HepG2 (cell line): ENCODE results near the gene MAST1. TPM values are rescaled to one million over a fixed set of nuclear protein-coding genes. Genes with fewer than 3 reads are reported as not detected.

Experiments
- CC2D1A ChIP-seq: sonication (generic); formaldehyde crosslinking; IDR thresholded peaks from 2 replicates; pipeline ENCODE4 v1.8.1; 2023; ENCODE audit warnings: mild to moderate bottlenecking, missing genetic modification reagents
- CREM ChIP-seq, 2 experiments: sonication (generic) in 1 of 2; formaldehyde crosslinking in 1 of 2; IDR thresholded peaks; 2 replicates each; pipeline versions ENCODE4 v1.4.0 to v1.6.1; 2016 to 2020; ENCODE audit warnings: antibody characterized with exemption in 1 of 2, mild to moderate bottlenecking in 1 of 2, missing genetic modification reagents in 1 of 2
- FOXA3 ChIP-seq: IDR thresholded peaks from 2 replicates; pipeline ENCODE4 v1.6.1; 2016; ENCODE audit warnings: missing genetic modification reagents, missing compliant biosample characterization
- MATR3 ChIP-seq: sonication (generic); formaldehyde crosslinking; IDR thresholded peaks from 2 replicates; pipeline ENCODE4 v1.4.0; 2020; ENCODE audit warnings: missing genetic modification reagents
- MIER2 ChIP-seq: IDR thresholded peaks from 2 replicates; pipeline ENCODE4 v1.6.1; 2016; ENCODE audit warnings: missing biosample characterization, missing genetic modification reagents
- ZKSCAN1 ChIP-seq: fragments of 150-350 bp; IDR thresholded peaks from 2 replicates; pipeline ENCODE4 v1.6.1; 2014; ENCODE audit warnings: low read length
- ZNF10 ChIP-seq: sonication (generic); formaldehyde crosslinking; IDR thresholded peaks from 2 replicates; pipeline ENCODE4 v1.4.0; 2020; ENCODE audit warnings: mild to moderate bottlenecking, low read depth, missing genetic modification reagents, borderline replicate concordance
- ZNF12 ChIP-seq: sonication (generic); formaldehyde crosslinking; IDR thresholded peaks from 2 replicates; pipeline ENCODE4 v1.5.0; 2020; ENCODE audit warnings: missing genetic modification reagents
- ZNF121 ChIP-seq: sonication (generic); formaldehyde crosslinking; IDR thresholded peaks from 2 replicates; pipeline ENCODE4 v1.5.0; 2020; ENCODE audit warnings: mild to moderate bottlenecking, missing genetic modification reagents
- ZNF124 ChIP-seq: sonication (generic); formaldehyde crosslinking; IDR thresholded peaks from 2 replicates; pipeline ENCODE4 v1.4.0; 2020; ENCODE audit warnings: missing genetic modification reagents
- ZNF138 ChIP-seq: sonication (generic); formaldehyde crosslinking; IDR thresholded peaks from 2 replicates; pipeline ENCODE4 v1.5.0; 2020; ENCODE audit warnings: mild to moderate bottlenecking, low read depth, missing genetic modification reagents
- ZNF788 ChIP-seq: sonication (generic); formaldehyde crosslinking; IDR thresholded peaks from 2 replicates; pipeline ENCODE4 v1.5.0; 2020; ENCODE audit warnings: mild to moderate bottlenecking, missing genetic modification reagents, borderline replicate concordance
- ZNF891 ChIP-seq: sonication (generic); formaldehyde crosslinking; IDR thresholded peaks from 2 replicates; pipeline ENCODE4 v1.5.0; 2020; ENCODE audit warnings: mild to moderate bottlenecking, missing genetic modification reagents
- ZSCAN20 ChIP-seq: sonication (generic); formaldehyde crosslinking; IDR thresholded peaks from 2 replicates; pipeline ENCODE4 v1.4.0; 2020; ENCODE audit warnings: missing genetic modification reagents, mild to moderate bottlenecking, borderline replicate concordance
- polyA plus RNA-seq, 8 experiments: library from polyadenylated mRNA; depleted of rRNA in 3 of 8; stranded (reverse) in 7 of 8; unstranded in 1 of 8; fragments of >200 nt; fragmentation: Illumina TruSeq in 4 of 8; extraction: Trizol in 4 of 8; gene quantifications; 2 replicates each; pipeline versions ENCODE4 v1.2.1 to v1.2.3, GENCODE V29; 2011 to 2016; ENCODE audit warnings: low read depth in 4 of 8, missing spikeins in 1 of 8, mixed read lengths in 1 of 8; ENCODE audit not compliant: insufficient read depth in 1 of 8
- total RNA-seq, 5 experiments: library from RNA; depleted of rRNA; stranded (reverse); fragments of >200 nt; fragmentation: Illumina TruSeq; extraction: Trizol; gene quantifications; 2 replicates each; pipeline ENCODE4 v1.2.3, GENCODE V29; 2016; ENCODE audit warnings: low read depth in 1 of 5
- TF ChIP-seq, protein P1 (sequence below): sonication (generic); formaldehyde crosslinking; IDR thresholded peaks from 2 replicates; pipeline ENCODE4 v1.8.1; 2023; ENCODE audit warnings: mild to moderate bottlenecking, inconsistent platforms, moderate library complexity, missing genetic modification reagents, borderline replicate concordance
- TF ChIP-seq, protein P2 (sequence below): fragments of 450-650 bp; IDR thresholded peaks from 2 replicates; pipeline ENCODE4 v1.6.1; 2017
- TF ChIP-seq, protein P3 (sequence below): IDR thresholded peaks from 2 replicates; pipeline ENCODE4 v1.6.1; 2012; ENCODE audit warnings: low read length, improper control_type of control experiment
- TF ChIP-seq, protein P4 (sequence below), 2 experiments: sonication (generic) in 1 of 2; formaldehyde crosslinking in 1 of 2; IDR thresholded peaks; 2 replicates each; pipeline versions ENCODE4 v1.4.0 to v1.6.1; 2016 to 2020; ENCODE audit warnings: borderline replicate concordance in 1 of 2, low read depth in 1 of 2, mild to moderate bottlenecking in 1 of 2, missing genetic modification reagents in 1 of 2

The MAST1 gene
- total and polyA plus RNA-seq, 2 of the 13 experiments (the other 11 are each of a cell fraction or from before 2014, with no cell fraction given) = 0.73 to 4.7 TPM

DNA sequence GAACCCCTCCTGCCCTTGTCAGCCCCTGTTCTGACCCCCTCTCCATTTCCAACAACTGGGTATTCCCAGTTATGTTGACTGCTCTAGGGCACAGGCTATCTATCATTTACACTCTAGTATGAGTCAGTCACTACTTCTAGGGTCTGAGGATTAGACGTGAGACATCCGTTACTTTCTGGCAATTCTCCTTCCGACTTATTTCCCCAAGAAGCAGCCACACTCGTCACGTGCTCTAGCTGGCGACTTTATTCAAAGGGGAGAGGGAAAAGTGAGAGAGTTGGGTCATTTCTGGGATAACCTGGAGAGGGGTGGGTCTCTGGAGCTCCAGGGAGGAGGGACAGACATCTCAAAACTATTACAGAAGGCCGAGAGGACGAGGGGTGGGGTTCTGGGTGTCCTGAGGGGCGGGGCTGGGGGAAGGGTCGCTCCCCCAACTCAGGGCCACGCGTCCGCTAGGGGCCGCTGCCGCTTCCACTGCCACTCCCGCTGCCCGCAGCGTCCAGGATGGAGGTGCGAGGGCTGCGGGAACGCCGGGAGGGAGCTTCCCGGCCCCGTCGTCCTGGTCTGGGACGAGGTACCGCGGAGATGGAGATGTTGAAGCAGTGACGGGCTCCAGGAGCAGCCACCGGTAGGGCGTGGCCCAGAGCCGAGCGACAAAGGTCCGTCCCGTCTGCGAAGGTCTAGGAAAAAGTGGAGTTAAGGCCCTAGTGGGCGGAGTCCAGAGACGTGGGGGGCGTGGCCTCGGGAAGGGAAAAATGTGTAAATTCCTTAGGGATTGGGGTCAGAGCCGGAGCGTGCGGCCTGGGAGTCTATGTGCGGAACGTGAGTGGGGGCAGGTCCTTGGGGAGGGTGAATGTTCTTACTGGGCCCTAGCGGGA lies 12.8 kb upstream of the MAST1 start (continued):
- TF ChIP-seq, protein P1, sequence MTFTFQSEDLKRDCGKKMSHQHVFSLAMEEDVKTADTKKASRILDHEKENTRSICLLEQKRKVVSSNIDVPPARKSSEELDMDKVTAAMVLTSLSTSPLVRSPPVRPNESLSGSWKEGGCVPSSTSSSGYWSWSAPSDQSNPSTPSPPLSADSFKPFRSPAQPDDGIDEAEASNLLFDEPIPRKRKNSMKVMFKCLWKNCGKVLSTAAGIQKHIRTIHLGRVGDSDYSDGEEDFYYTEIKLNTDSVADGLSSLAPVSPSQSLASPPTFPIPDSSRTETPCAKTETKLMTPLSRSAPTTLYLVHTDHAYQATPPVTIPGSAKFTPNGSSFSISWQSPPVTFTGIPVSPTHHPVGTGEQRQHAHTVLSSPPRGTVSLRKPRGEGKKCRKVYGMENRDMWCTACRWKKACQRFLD = 0 out of 2 replicates have a peak, but pooled peaks have one; percentile 31
- TF ChIP-seq MATR3 (CRISPR knock-in tag) (no peak), ZNF12 (CRISPR knock-in tag) (no peak), ZNF788 (CRISPR knock-in tag) (no peak), CREM (IDR thresholded peaks at IDR 0.05) (no peak), CREM (CRISPR knock-in tag; IDR thresholded peaks at IDR 0.05) (no peak), MIER2 (CRISPR knock-in tag) (0 out of 2 replicates have a peak, but pooled peaks have one; percentile 20), FOXA3 (CRISPR knock-in tag) (0 out of 2 replicates have a peak, but pooled peaks have one; percentile 20), ZNF121 (no peak), ZKSCAN1 (no peak), ZSCAN20 (no peak), ZNF10 (no peak), ZNF124 (CRISPR knock-in tag) (no peak), ZNF891 (no peak), ZNF138 (CRISPR knock-in tag) (no peak), CC2D1A (CRISPR knock-in tag) (no peak)
- TF ChIP-seq, protein P2, sequence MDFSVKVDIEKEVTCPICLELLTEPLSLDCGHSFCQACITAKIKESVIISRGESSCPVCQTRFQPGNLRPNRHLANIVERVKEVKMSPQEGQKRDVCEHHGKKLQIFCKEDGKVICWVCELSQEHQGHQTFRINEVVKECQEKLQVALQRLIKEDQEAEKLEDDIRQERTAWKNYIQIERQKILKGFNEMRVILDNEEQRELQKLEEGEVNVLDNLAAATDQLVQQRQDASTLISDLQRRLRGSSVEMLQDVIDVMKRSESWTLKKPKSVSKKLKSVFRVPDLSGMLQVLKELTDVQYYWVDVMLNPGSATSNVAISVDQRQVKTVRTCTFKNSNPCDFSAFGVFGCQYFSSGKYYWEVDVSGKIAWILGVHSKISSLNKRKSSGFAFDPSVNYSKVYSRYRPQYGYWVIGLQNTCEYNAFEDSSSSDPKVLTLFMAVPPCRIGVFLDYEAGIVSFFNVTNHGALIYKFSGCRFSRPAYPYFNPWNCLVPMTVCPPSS = no peak
- TF ChIP-seq, protein P3, sequence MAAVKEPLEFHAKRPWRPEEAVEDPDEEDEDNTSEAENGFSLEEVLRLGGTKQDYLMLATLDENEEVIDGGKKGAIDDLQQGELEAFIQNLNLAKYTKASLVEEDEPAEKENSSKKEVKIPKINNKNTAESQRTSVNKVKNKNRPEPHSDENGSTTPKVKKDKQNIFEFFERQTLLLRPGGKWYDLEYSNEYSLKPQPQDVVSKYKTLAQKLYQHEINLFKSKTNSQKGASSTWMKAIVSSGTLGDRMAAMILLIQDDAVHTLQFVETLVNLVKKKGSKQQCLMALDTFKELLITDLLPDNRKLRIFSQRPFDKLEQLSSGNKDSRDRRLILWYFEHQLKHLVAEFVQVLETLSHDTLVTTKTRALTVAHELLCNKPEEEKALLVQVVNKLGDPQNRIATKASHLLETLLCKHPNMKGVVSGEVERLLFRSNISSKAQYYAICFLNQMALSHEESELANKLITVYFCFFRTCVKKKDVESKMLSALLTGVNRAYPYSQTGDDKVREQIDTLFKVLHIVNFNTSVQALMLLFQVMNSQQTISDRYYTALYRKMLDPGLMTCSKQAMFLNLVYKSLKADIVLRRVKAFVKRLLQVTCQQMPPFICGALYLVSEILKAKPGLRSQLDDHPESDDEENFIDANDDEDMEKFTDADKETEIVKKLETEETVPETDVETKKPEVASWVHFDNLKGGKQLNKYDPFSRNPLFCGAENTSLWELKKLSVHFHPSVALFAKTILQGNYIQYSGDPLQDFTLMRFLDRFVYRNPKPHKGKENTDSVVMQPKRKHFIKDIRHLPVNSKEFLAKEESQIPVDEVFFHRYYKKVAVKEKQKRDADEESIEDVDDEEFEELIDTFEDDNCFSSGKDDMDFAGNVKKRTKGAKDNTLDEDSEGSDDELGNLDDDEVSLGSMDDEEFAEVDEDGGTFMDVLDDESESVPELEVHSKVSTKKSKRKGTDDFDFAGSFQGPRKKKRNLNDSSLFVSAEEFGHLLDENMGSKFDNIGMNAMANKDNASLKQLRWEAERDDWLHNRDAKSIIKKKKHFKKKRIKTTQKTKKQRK = no peak
- TF ChIP-seq, protein P4, sequence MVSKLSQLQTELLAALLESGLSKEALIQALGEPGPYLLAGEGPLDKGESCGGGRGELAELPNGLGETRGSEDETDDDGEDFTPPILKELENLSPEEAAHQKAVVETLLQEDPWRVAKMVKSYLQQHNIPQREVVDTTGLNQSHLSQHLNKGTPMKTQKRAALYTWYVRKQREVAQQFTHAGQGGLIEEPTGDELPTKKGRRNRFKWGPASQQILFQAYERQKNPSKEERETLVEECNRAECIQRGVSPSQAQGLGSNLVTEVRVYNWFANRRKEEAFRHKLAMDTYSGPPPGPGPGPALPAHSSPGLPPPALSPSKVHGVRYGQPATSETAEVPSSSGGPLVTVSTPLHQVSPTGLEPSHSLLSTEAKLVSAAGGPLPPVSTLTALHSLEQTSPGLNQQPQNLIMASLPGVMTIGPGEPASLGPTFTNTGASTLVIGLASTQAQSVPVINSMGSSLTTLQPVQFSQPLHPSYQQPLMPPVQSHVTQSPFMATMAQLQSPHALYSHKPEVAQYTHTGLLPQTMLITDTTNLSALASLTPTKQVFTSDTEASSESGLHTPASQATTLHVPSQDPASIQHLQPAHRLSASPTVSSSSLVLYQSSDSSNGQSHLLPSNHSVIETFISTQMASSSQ (IDR thresholded peaks at IDR 0.05; ENCODE audit: low read depth) = no peak
- TF ChIP-seq, protein P4 (CRISPR knock-in tag; IDR thresholded peaks at IDR 0.05; ENCODE audit: borderline replicate concordance) = no peak
